Measurements from ENCODE around the gene HOXC10.

Gene HOXC10

DNA sequence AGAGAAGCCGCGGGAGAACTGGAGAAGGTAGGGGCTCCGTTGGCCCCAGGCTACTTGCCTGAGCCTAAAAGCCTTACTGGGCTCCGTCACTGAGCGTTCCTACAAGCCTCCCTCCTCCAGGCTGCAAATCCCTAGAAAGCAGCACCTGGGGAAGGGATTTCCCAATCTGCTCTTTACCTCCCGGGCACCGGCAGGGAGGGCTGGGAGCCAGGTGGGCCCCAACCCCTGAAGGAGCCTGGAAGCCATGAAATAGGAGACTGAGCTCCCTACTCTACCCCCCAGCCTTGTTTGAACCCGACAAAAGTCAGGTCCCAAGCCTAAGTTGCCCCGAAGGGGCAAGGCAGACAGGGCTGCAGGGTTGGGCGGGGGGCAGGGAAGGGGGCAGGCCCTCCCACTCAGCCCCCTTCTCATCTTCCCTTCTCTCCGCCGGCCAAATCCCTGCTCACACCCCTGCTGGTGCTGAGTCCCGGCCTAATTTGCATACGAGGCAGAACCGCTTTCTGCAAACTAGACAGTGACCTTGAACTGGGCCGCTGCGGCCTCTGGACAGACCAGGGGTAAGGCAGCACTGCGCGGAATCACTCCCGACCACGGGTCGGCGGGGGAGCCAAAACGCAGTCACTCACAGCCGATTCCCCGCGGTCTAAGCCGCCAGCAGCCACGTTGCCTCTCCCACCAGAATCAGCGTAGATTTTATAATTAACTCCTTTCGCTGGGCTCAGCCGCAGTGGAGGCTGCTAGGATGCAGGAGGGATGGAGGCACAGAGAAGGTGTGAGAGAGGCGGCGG, 34.0 kb upstream of the HOXC10 start:
- DNase-seq (ENCODE audit: low read depth in 2 of 2, low spot score in 1 of 2), result no peak

DNA sequence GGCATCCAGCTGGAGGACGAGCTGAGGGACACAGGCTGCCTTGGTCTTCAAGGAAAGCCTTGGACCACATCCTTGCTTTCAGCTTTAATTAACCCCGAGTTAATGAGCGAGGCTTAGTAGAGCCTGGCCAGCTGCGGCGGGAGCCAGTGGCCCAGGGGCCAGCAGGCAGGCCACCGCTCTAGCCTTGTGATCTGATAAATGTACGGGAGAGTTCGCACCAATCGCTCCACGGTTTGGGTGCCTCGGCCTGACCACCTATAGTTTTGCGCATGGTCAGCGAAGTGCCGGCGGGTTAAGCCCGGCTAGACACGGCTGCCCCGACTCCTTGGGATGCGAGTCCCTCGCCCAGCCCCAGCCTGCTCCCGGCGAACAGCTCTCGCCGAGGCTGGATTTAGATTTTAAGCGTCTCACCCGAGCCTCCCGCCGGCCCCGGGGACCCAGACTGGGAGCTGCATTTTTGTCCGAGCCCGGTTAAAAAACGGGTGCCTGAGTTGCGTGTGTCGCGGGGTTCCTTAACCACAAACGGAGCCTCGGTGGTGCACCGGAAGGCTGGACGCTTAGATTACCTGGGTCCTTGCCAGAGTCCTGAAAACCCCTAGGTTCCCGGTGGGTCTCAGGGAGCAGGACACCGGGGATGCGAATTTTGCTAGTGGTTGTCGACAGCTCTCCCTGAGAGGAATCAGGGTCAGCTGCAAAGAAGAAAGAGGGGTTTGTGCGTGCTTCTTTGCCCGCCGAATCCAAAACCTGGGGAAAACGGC, 33.2 kb upstream of the HOXC10 start:
- no peak for DNase-seq (ENCODE audit: low read depth in 2 of 2, low spot score in 1 of 2)

DNA sequence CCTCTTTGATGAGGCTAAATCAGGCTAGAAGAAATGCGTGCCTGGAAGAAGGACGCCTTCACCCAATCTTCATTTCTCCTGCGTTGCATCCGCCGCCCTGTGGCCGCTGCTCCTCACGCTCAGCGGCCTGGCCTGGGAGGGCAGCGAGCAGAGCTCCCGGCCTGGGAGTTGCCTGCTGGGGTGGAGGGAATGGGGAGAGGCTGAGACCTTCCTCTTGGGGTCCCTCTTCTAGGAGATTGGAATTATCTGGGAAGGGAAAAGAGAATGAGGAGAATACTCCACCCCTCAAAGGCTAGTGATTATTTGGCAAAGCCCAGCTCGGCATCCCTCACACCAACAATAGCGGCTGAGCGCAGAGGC, 32.6 kb upstream of the HOXC10 start:
- DNase-seq (ENCODE audit: low read depth in 2 of 2, low spot score in 1 of 2), result no peak

DNA sequence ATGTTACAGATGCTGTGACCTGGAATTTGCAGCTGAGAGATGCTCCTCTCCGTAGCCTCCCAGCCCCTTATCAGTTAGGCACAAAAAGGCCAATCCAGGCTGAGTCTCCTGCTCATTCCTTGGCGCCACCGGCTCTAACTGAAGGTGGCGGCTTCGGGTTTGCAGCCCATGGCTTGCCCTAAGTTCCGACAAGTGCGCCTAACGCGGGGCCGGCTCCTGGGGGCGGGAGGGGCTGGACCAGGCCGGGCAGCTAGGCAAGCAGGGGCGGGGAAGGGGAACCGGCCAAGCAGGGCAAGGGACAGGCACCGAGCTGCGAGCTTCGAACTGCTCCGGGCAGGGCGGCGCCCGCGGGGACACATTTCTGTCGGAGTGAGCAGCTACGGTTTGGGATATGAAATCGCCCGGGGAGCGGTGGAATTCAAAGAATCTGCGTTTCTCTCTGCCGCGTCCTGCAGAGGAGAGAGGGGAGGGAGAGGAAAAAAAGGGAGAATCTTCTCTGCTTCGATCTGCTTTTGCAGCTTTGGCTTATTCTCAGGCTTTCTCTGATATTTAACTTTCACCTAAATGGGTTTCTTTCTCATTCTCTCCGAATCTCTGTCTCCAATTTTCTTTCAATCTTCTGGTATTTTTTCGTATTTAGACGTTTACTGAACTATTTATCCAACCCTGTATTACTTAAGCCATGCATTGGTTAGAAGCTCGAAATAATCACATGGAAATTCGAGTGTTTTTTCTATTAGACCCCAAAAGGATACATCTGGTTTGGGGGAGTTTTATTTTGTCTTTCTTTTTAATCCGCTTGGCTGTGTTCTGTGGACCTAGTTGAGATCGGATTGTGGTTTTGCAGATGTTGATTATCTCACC, 31.8 kb upstream of the HOXC10 start:
- no peak for DNase-seq (ENCODE audit: low read depth in 2 of 2, low spot score in 1 of 2)

DNA sequence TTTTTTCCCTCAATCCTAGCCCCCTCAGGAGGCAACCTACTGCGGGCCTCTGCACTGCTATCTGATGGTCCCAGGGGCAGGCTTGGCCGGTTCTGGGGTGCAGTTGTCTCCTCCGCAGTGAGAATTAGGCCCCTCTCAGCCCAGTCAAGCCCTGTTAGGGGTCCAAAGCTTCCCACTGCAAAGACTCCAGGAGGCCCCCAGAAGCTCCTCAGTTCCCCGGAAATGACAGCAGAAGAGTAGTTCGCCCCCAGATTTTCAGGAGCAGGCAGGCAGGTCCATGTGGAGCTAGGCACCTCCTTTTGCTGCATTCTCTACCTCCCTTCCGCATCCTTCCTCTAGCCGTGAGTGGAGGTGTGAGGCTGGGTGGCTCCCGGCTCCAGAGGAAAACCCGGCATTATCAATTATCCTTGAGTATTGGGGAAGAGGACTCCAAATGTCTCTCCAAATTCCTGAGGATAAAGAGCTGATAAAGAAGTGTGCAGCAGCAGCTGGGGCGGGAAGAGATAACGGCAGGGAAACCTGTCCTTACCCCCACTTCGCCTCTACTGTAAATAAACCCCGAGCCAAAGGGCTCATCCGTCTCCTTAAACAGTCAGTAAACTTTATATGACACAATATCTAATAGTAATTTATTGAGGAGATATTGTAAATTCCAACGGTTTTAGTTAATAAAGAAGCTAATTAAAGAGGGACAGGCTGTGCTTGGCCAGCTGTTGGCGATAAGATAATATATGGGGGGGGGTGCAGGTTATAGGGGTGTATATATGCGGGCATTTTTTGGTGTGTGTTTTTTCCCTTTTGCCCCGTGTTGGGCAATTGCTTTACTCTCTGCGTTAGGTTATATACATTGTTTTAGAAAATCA, 30.9 kb upstream of the HOXC10 start:
- no peak for DNase-seq (ENCODE audit: low read depth in 2 of 2, low spot score in 1 of 2)

DNA sequence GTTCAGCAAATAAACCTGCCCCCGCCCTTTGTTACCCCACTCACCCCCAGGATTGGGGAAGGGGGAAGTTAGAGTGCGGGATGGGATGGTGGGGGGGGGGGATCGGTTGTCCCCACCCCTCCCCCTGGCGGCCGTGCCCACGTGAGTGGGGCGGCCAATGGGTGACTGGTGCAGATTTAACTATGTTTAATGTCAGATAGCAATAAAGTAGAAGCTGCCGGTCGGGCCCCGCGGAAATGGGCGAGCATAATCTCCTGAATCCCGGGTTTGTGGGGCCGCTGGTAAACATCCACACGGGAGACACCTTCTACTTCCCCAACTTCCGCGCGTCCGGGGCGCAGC, 30.3 kb upstream of the HOXC10 start, which contains the start of gene HOXC12:
HOXC12 (plus strand) TSS at position 210 of the 342 bp plus-strand sequence; CDS start at position 237, 27 bp downstream.
- no peak for DNase-seq (ENCODE audit: low read depth in 2 of 2, low spot score in 1 of 2)

DNA sequence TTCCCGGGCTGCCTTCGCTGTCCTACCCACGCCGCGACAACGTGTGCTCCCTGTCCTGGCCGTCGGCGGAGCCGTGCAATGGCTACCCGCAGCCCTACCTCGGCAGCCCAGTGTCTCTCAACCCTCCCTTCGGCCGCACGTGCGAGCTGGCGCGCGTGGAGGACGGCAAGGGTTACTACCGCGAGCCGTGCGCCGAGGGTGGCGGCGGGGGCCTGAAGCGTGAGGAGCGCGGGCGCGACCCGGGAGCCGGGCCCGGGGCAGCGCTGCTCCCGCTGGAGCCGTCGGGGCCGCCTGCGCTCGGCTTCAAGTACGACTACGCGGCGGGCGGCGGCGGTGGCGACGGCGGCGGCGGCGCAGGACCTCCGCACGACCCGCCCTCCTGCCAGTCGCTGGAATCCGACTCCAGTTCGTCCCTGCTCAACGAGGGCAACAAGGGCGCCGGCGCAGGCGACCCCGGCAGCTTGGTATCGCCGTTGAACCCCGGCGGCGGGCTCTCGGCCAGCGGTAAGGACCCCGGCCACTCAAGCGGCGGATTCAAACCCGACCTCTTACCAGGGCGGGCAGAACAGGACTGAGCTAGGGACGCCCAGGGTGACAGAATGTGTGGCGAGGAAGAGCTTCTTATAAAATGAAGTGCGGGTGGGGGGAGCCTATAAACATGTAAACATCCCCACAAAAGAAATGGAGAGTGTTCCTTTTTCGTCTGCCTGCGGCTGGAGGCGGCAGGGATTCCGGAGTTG, 29.7 kb upstream of the HOXC10 start:
- no peak for DNase-seq (ENCODE audit: low read depth in 2 of 2, low spot score in 1 of 2)

DNA sequence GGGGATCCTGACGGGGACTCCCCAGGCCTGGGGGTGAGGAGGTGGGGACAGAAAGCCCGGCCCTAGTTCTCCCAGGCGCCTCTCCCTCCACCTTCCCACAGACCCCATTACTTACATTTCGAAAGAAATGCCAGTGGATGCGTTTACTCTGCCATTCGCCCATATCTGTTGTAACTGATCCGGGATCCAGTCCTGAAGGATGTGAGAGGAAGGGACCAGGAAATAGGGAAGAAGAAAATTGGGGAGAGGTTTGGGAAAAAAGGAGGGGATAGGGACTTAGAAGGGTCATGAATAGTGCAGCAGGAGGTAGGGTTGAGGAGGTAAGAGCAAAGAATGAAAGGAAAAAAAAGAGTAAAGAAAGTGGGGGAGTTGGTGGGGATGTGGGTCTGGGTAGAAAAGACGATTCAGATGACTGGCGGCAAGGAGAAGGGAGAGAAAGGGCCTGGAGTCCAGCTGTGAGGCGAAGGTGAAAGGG, 29.1 kb upstream of the HOXC10 start:
- DNase-seq (ENCODE audit: low read depth in 2 of 2, low spot score in 1 of 2), result no peak

DNA sequence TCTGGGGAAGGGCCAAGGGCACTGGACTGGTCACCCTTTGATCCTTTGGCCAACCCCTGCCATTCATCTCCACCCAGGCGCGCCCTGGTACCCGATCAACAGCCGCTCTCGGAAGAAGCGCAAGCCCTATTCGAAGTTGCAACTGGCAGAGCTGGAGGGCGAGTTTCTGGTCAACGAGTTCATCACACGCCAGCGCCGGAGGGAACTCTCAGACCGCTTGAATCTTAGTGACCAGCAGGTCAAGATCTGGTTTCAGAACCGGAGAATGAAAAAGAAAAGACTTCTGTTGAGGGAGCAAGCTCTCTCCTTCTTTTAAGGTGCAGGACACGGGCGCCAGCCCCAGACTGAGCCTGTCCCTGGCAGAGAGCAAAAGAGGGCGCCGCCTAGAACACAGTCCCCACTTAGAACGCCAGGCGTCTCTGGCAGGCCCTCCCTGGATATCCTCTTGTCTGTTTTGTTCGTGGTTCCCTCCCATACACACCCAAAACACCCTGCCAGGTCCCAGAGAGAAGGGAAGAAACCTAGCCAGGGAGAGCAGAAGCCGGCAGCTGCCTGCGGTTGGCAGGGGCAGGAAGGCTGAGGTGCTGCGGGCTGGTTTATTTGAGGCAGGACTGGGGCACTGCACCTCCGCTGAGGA, 28.6 kb upstream of the HOXC10 start:
- DNase-seq (ENCODE audit: low read depth in 2 of 2, low spot score in 1 of 2), result no peak

DNA sequence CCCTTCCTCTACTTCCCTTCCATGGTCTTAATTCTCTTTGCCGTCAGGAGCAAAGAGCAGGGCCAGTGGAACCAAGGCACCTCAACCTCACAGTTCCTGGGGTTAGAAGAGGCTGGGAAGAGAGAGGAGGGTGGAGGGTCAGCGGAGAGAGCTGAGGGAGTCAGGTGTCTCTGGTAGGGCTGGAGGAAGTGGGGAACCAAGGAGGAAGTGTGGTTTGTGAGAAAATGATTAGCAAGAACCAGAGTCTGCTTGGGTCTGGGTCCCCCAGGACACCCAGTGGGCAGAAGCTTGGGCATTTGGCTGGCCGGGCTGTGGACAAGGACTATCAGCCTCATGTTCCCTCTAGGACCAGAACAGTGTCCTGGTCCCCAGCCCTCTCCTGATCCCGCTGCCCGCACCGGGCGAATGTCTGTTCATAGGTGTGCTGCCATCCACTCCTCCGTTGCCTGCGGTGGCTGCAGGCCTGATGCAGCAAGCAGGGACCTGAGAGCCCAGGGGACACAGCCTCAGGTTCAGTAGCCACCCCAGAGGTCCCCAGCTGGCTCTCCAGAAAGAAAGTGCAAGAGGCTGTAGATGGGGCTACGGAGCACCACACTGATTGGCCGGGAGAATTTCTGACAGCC, 27.9 kb upstream of the HOXC10 start:
- no peak for DNase-seq (ENCODE audit: low read depth in 2 of 2, low spot score in 1 of 2)

DNA sequence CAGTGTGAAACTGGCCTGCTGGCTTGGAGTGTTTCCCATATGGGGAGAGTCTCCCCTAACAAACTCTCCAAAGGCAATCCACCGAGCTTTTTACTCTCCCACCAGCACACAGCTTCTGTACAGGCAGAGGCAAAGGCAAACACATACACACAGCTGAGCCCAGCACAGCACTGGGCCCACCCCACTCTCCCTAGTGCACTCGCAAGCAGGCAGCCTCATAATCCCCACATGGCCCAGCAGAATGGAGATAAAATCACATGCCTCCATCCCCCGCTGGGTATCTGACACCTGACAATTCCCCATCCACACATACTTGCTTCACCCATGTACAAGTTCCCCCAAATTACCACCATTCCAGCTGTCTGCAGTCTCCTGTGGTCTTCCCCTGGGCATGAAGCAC, 26.8 kb upstream of the HOXC10 start:
- no peak for DNase-seq (ENCODE audit: low read depth in 2 of 2, low spot score in 1 of 2)

DNA sequence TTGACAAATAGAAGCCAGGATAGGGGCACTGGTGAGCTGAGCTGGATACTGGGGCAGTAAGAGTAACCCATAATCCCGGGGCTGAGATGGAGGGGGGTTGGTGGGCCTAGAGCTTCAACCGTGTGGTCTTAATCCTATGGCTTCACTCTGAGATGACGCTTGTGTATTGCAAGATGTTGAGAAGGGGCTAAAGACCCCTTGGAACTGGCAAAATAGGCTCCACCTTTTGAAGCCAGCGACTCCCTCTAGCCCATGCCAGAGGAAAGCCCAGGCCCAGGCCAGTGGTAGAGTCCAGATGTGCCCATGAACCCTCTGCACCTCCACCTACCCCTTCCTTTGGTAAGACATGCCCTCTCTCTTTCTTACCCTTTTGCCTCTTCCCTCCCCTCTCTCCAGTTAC, 25.6 kb upstream of the HOXC10 start:
- DNase-seq (ENCODE audit: low read depth in 2 of 2, low spot score in 1 of 2), result no peak

DNA sequence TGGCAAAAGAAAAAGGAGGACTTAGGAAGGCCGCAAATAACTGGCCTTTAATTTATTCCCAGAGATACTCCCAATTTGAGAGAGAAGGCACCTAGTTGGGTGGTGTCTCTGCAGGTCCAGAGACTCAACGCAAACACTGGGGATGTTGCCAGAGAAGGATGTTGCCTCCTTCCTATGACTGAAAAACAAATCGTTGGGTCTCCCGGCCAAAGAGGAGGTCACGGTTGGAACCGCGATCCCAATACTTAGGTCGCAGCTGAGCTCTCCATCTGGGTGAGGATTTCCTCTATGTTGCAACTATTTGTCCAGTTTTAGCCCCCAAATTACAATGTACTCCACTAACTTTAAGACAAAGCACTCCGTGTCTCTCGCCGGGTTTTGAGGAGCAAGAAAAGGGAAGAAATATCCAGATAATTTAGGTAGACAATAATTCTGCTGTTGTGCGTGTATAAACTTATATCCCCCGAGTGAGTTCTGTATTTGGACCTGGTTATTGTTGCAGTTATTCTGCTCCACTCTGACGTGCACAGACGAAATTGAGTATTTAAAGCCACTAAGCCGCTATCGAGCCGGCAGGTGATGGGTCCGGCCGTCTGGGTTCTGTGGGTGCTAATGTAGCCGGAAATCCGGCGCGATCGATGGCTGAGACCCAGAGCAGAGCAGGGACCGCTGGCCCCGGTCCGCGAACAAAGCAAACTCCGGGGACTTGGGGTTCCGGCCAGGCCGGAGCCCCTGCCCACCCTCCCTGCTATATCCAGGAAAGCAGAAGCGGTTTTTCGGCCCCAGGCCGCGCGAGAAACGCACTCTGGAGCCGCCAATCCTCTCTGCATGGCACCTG, 24.5 kb upstream of the HOXC10 start:
- DNase-seq (ENCODE audit: low read depth in 2 of 2, low spot score in 1 of 2), result no peak

DNA sequence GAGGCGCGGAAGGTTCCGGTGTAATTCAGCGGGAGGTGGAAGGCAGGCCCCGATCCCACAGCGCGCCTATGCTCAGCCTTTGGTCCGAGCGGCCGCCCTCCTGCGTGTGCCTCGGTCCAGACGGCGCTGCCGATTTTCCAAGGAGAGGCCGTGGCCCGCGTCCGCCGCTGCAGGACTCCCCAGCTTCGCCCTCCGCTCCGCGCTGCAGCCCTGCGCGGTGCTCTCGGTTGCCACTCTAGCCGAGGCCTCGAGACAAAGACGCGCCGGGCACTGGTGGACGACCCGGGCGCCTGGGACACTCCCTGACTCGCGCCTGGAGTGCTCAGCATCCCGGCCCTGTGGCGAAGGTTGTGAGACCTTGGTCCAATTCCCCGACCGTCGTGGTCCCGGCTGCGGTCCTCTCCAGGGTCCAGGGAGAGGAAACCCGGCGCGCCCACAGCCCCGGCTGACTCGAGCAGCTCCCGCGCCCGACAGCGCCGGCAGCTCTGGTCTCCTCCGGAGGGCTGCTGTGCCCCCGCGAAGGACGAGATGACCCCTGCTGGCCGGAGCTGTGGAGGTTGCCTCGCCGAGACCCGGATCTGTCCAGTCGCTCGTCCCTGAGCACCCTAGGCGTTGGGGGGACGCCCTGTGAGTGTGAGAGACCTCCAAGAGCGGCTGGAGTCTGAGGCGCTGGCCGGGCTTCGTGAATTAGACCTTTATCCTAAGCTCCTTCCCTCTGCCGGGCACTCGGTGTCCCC, 23.8 kb upstream of the HOXC10 start:
- no peak for DNase-seq (ENCODE audit: low read depth in 2 of 2, low spot score in 1 of 2)

DNA sequence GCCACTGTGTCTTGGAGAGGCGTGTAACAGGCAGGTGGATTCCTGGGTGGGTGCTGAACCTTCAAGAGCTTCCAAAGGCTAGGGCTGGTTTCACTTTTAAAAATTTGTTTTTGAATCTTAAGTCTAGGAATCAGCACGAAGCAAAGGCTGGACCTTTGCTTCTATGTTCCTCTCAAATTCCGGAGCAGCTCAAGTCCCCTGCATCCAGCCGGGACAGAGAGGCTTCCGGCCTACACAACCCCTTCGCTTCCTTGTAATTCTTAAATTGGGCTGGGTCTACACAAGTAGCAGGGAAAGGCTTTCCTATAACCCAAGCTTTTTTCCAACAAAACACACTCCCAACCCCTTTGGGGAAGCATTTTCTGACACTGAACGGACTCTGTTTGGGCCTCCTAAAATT, 21.9 kb upstream of the HOXC10 start:
- no peak for DNase-seq (ENCODE audit: low read depth in 2 of 2, low spot score in 1 of 2)

DNA sequence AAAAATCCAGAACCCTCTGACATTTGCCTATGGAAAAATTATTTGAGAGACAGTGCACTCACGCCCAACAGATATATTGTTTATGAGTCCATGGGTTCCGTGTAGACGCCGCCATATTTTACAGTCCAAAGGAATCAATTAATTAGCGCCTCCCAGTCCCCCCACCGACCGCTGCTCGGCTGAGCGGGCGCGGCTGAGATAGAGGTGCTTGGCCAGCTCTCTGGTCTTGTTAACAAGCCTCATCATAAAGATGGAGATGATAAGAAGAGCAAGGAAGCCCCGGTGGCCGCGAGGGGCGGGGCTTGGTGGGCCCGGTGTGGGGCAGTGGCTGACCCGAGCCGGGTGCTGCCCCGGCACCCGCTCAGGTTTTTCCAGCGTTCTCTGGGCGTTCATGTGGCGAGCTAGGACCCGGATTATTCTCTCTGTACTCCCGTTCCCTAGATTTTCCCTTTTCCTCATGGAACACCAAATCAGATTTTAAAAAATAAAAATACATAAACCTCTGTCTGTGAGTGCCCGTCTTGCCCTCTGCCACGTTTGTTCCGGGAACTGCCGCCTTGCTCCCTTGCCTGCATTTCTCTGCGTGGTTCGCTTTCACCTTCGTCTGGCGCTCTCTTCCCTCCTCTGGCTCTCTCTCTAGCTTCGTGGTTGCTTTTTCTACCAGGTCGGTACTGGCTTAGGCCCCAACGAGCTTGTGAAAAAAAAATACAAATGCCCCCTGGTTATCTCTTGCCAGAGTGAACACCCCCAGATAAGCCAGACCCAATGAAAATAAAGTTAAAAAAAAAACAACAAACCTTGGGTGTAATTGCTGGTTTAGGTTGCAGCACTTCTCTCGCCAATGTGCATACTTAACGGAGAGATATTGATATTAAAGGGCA, 21.3 kb upstream of the HOXC10 start:
- no peak for DNase-seq (ENCODE audit: low read depth in 2 of 2, low spot score in 1 of 2)

DNA sequence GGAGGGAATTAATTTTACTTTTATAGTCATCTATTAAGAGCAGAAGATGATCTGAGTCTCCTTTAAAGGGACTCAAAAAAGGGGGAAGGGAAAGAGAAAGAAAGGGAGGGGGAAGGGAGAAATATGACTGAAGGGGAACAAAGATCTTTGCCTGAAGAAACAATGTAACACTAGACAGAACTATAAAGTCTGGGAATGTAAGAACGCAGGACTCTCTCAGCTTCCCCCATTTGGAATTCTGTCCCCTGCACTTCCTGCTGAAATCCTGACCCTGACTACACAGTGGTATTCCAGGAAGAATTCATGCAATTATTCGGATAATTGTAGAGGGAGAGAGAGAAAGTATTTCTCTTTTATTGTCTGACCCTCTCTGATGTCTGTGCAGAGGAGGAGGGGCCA, 20.6 kb upstream of the HOXC10 start:
- no peak for DNase-seq (ENCODE audit: low read depth in 2 of 2, low spot score in 1 of 2)
